Naive thymus-derived CD4-positive, alpha-beta T cell (primary cell): Measurements from ENCODE around the gene PCNX2. TPM values are rescaled to one million over a fixed set of nuclear protein-coding genes. Genes with fewer than 3 reads are reported as not detected.
A peak's percentile ranks its signal among the peaks of the same experiment; 100 is the strongest.

Source experiments
- ATAC-seq: fragments of 150-1000 bp; cut with Tn5 transposase; 2 replicates; pipeline ENCODE4 v1.10.0; 2021; ENCODE audit warnings: mild to moderate bottlenecking, moderate library complexity
- CTCF ChIA-PET: fragments of 350-600 bp; sonication (Branson Sonifier 250); formaldehyde crosslinking; loops from one replicate; lab custom pipeline; 2021; ENCODE audit warnings: antibody characterized with exemption; lab: Charles Lee
- POLR2A ChIA-PET: fragments of 350-600 bp; sonication (Branson Sonifier 250); formaldehyde crosslinking; loops from one replicate; lab custom pipeline; 2021; ENCODE audit warnings: antibody characterized with exemption, inconsistent platforms; lab: Charles Lee
- DNase-seq, 9 donors: peaks; one replicate each; pipeline versions ENCODE4 v3.0.0 to v3.0.0-alpha.2; 2020 to 2022; ENCODE audit warnings: mixed read lengths in 1 of 9
- H3K27ac ChIP-seq: one replicate; pipeline ENCODE4 v1.7.0; 2013; ENCODE audit warnings: mild to moderate bottlenecking, low read depth, low read length, moderate library complexity
- H3K27me3 ChIP-seq, 2 donors: one replicate each; pipeline ENCODE4 v1.7.0; 2013; ENCODE audit warnings: low read length in 2 of 2, mild to moderate bottlenecking in 2 of 2, moderate library complexity in 2 of 2; ENCODE audit not compliant: control insufficient read depth in 2 of 2, insufficient read depth in 2 of 2
- H3K36me3 ChIP-seq, 3 experiments: 1 replicate in 2 of 3; 2 replicates in 1 of 3; pipeline ENCODE4 v1.7.0; 2013; ENCODE audit warnings: low read length in 3 of 3, mild to moderate bottlenecking in 3 of 3, moderate library complexity in 1 of 3; ENCODE audit not compliant: insufficient read depth in 3 of 3, control insufficient read depth in 2 of 3
- H3K4me1 ChIP-seq, 2 donors: one replicate each; pipeline ENCODE4 v1.7.0; 2013; ENCODE audit warnings: low read length in 2 of 2, mild to moderate bottlenecking in 2 of 2, moderate library complexity in 1 of 2; ENCODE audit not compliant: control insufficient read depth in 2 of 2, insufficient read depth in 2 of 2
- H3K4me3 ChIP-seq: 2 replicates; pipeline ENCODE4 v1.7.0; 2013; ENCODE audit warnings: mild to moderate bottlenecking, low read length
- H3K9me3 ChIP-seq, 3 experiments: 1 replicate in 2 of 3; 2 replicates in 1 of 3; pipeline ENCODE4 v1.7.0; 2013; ENCODE audit warnings: low read length in 3 of 3; ENCODE audit not compliant: control insufficient read depth in 2 of 3
- H3K27ac Mint-ChIP-seq, 9 donors: one replicate each; pipeline ENCODE4 v1.8.0; 2020 to 2022; ENCODE audit warnings: mixed read lengths in 9 of 9, mild to moderate bottlenecking in 8 of 9, moderate library complexity in 5 of 9, inconsistent platforms in 2 of 9
- H3K27me3 Mint-ChIP-seq, 5 donors: one replicate each; pipeline ENCODE4 v1.8.0; 2021 to 2022; ENCODE audit warnings: mixed read lengths in 5 of 5, mild to moderate bottlenecking in 1 of 5
- H3K36me3 Mint-ChIP-seq, 5 donors: one replicate each; pipeline ENCODE4 v1.8.0; 2020 to 2022; ENCODE audit warnings: mixed read lengths in 5 of 5, mild to moderate bottlenecking in 3 of 5, inconsistent platforms in 1 of 5
- H3K4me1 Mint-ChIP-seq, 7 donors: one replicate each; pipeline ENCODE4 v1.8.0; 2020 to 2022; ENCODE audit warnings: mixed read lengths in 7 of 7, mild to moderate bottlenecking in 3 of 7, inconsistent platforms in 1 of 7
- H3K4me3 Mint-ChIP-seq, 10 donors: one replicate each; pipeline ENCODE4 v1.8.0; 2020 to 2022; ENCODE audit warnings: mild to moderate bottlenecking in 10 of 10, mixed read lengths in 10 of 10, moderate library complexity in 6 of 10, inconsistent platforms in 2 of 10
- H3K9me3 Mint-ChIP-seq, 11 donors: one replicate each; pipeline ENCODE4 v1.8.0; 2020 to 2022; ENCODE audit warnings: mixed read lengths in 11 of 11, mild to moderate bottlenecking in 4 of 11, inconsistent platforms in 1 of 11, moderate library complexity in 1 of 11
- intact Hi-C, 2 donors: fragments of 100-400 bp; cut with micrococcal nuclease; formaldehyde crosslinking; loops; one replicate each; pipeline ENCODE4 v1.15.1; 2023
- polyA plus RNA-seq, 2 donors: library from polyadenylated mRNA; unstranded; fragments of 300-500 nt; fragmentation: Illumina TruSeq; gene quantifications; one replicate each; pipeline ENCODE4 v1.2.3, GENCODE V29; 2021
- total RNA-seq, 6 experiments: library from RNA in 5 of 6; stranded (reverse) in 5 of 6; gene quantifications; 1 replicate in 5 of 6; 2 replicates in 1 of 6; pipeline ENCODE4 v1.2.3 and lab custom pipeline; 2021 to 2026

Gene PCNX2
- total and polyA plus RNA-seq, 7 experiments from 2014 or later: 4.1 to 61.8 (median 45.1) TPM

DNA sequence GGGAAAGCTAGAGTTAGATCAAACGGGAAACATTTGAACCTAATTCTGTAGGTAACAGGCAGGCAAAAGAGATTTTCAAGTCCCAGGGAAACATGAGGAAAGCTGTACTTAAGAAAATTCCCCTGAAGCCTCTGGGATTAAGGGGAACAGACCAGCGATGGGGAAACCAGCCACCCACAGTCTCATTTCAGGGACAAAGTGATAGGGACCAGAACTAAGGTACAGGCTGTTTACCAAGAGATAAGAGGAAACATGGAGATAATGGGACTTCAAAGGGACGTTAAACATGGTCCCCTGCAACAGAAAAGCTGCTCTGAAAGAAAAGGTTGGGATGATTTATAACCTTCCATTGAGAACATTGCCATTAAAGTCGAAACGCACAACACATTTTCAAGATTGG is 260.7 kb downstream of the PCNX2 start:
- ChIA-PET POLR2A (interaction anchor here (0.6 kb wide), 1 partner anchor 103 kb away, joined by 3 read pairs; no protein-coding TSS in a partner anchor), CTCF (no interaction called here)
- intact Hi-C loops: no loop called here
- no peak for DNase-seq
- Histone ChIP-seq H3K27me3 (no peaks in the 10 kb centered on the region), H3K4me3 (no peak overlapping the region), H3K36me3 (no peaks in the 10 kb centered on the region), H3K9me3 (peaks cover 0 to 4% (median 0%) of the 10 kb centered on the region in 3 experiments), H3K27ac (no peak overlapping the region), H3K4me1 (no peaks in the 10 kb centered on the region)
- Mint-ChIP-seq H3K36me3 (peaks cover 5 to 34% (median 13%) of the 10 kb centered on the region in 5 donors), H3K27ac (no peak overlapping the region), H3K4me3 (no peak overlapping the region), H3K27me3 (no peaks in the 10 kb centered on the region), H3K4me1 (no peaks in the 10 kb centered on the region), H3K9me3 (peaks cover 0 to 4% (median 0%) of the 10 kb centered on the region in 11 donors)
- no peak for ATAC-seq

DNA sequence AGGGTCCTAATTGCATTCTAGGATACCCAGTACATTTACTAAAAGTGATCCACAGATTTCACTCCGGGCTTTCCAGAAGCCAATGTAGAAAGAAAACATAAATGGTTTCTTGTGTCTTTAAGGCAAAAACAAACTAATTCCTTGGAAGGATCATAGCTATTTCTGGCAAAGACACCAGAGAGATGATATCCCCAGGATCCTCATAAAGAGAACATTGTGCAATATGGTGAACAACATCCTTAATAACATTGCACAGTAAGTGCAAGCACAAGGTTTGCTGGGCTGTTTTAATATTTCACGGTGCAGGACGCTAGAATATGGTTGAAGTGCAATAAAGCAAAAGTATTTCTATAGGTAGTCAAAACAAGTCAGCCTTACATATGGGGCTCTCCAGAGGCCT is 262.2 kb downstream of the PCNX2 start:
- Mint-ChIP-seq H3K4me1 (no peaks in the 10 kb centered on the region), H3K36me3 (peaks cover 5 to 30% (median 13%) of the 10 kb centered on the region in 5 donors), H3K9me3 (peaks cover 0 to 4% (median 0%) of the 10 kb centered on the region in 11 donors), H3K27ac (no peak overlapping the region), H3K4me3 (no peak overlapping the region), H3K27me3 (no peaks in the 10 kb centered on the region)
- no peaks in the 10 kb centered on the region for H3K27me3 ChIP-seq
- no peaks in the 10 kb centered on the region for H3K36me3 ChIP-seq
- ChIA-PET CTCF (no interaction called here), POLR2A (no interaction called here)
- intact Hi-C loops: no loop called here
- DNase-seq (no peak), ATAC-seq (no peak)
- H3K4me3 ChIP-seq: no peak overlapping the region
- H3K27ac ChIP-seq: no peak overlapping the region
- no peaks in the 10 kb centered on the region for H3K4me1 ChIP-seq
- peaks cover 0 to 4% (median 0%) of the 10 kb centered on the region in 3 experiments for H3K9me3 ChIP-seq

GRCh38 chr1:233032916-233033315 is 262.6 kb downstream of the PCNX2 start:
- H3K36me3 ChIP-seq: no peaks in the 10 kb centered on the region
- no peak overlapping the region for H3K27ac ChIP-seq
- ChIA-PET POLR2A (no interaction called here), CTCF (no interaction called here)
- no peaks in the 10 kb centered on the region for H3K27me3 ChIP-seq
- DNase-seq (no peak), ATAC-seq (no peak)
- Mint-ChIP-seq H3K36me3 (peaks cover 5 to 30% (median 13%) of the 10 kb centered on the region in 5 donors), H3K27ac (no peak overlapping the region), H3K27me3 (no peaks in the 10 kb centered on the region), H3K4me1 (no peaks in the 10 kb centered on the region), H3K4me3 (no peak overlapping the region), H3K9me3 (peaks cover 0 to 4% (median 0%) of the 10 kb centered on the region in 11 donors)
- peaks cover 0 to 4% (median 0%) of the 10 kb centered on the region in 3 experiments for H3K9me3 ChIP-seq
- no peaks in the 10 kb centered on the region for H3K4me1 ChIP-seq
- no peak overlapping the region for H3K4me3 ChIP-seq
- intact Hi-C loops: no loop called here

GRCh38 chr1:233031521-233031920 is 264.0 kb downstream of the PCNX2 start:
- H3K27me3 Mint-ChIP-seq: no peaks in the 10 kb centered on the region
- H3K36me3 ChIP-seq: no peaks in the 10 kb centered on the region
- H3K4me1 ChIP-seq: no peaks in the 10 kb centered on the region
- no peak overlapping the region for H3K4me3 ChIP-seq
- H3K36me3 Mint-ChIP-seq: peaks cover 5 to 30% (median 13%) of the 10 kb centered on the region in 5 donors
- H3K27ac Mint-ChIP-seq: no peak overlapping the region
- H3K27ac ChIP-seq: no peak overlapping the region
- ChIA-PET CTCF (no interaction called here), POLR2A (no interaction called here)
- no peaks in the 10 kb centered on the region for H3K4me1 Mint-ChIP-seq
- ATAC-seq (no peak), DNase-seq (no peak)
- peaks cover 0 to 4% (median 0%) of the 10 kb centered on the region in 3 experiments for H3K9me3 ChIP-seq
- H3K27me3 ChIP-seq: no peaks in the 10 kb centered on the region
- peaks cover 0 to 4% (median 0%) of the 10 kb centered on the region in 11 donors for H3K9me3 Mint-ChIP-seq
- intact Hi-C loops: no loop called here
- H3K4me3 Mint-ChIP-seq: no peak overlapping the region

DNA sequence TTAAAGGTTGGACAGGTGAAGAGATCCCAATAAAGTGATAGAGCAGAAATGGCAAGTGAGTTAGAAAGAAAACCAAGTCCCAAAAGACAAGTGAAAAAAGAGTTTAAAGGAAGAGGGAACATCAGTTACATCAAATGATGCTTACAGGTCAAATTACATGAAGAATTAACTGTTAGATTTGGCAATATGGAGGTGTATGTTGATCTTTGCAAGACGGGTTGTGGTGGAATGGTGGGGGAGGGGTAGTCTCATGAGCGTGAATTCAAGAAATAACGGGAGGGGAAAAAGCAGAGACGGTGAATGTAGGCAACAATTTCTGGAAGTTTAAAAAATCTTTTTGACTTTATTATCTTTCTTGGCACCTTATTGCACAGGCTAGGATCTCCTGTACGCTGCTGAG is 268.5 kb downstream of the PCNX2 start:
- H3K36me3 Mint-ChIP-seq: peaks cover 0 to 17% (median 15%) of the 10 kb centered on the region in 5 donors
- H3K4me1 Mint-ChIP-seq: peaks cover 0 to 4% (median 0%) of the 10 kb centered on the region in 7 donors
- no peak overlapping the region for H3K4me3 Mint-ChIP-seq
- H3K27ac Mint-ChIP-seq: no peak overlapping the region
- intact Hi-C loops: loop anchor here in 1 of 2 donors (10.0 kb wide), 1 partner anchor 102 kb away; no protein-coding TSS in a partner anchor
- DNase-seq (no peak), ATAC-seq (no peak)
- ChIA-PET POLR2A (no interaction called here), CTCF (no interaction called here)
- Histone ChIP-seq H3K36me3 (peaks cover 0 to 5% (median 0%) of the 10 kb centered on the region in 3 experiments), H3K27ac (no peak overlapping the region), H3K9me3 (no peaks in the 10 kb centered on the region), H3K27me3 (no peaks in the 10 kb centered on the region), H3K4me1 (no peaks in the 10 kb centered on the region), H3K4me3 (no peak overlapping the region)
- no peaks in the 10 kb centered on the region for H3K9me3 Mint-ChIP-seq
- H3K27me3 Mint-ChIP-seq: no peaks in the 10 kb centered on the region

- Mint-ChIP-seq H3K4me3 (no peak overlapping the region), H3K9me3 (no peaks in the 10 kb centered on the region), H3K36me3 (peaks cover 0 to 20% (median 14%) of the 10 kb centered on the region in 5 donors), H3K27ac (no peak overlapping the region), H3K4me1 (peaks cover 0 to 5% (median 0%) of the 10 kb centered on the region in 7 donors), H3K27me3 (no peaks in the 10 kb centered on the region)
- ATAC-seq (no peak), DNase-seq (no peak)
- CTCF ChIA-PET: interaction anchor here (0.7 to 1.0 kb wide), 2 partner anchors 388 to 1269 kb away, joined by 3 to 4 read pairs; no protein-coding TSS in a partner anchor
- POLR2A ChIA-PET: interaction anchor here (0.8 kb wide), 1 partner anchor 12 kb away, joined by 3 read pairs; no protein-coding TSS in a partner anchor
- Histone ChIP-seq H3K27me3 (no peaks in the 10 kb centered on the region), H3K4me1 (no peaks in the 10 kb centered on the region), H3K27ac (no peak overlapping the region), H3K36me3 (peaks cover 0 to 5% (median 0%) of the 10 kb centered on the region in 3 experiments), H3K4me3 (no peak overlapping the region), H3K9me3 (no peaks in the 10 kb centered on the region)
- intact Hi-C loops: loop anchor here (1.0 to 10.0 kb wide), 3 partner anchors 101 to 391 kb away; no protein-coding TSS in a partner anchor
Measured at GRCh38 chr1:233025567-233025966, 270.0 kb downstream of the PCNX2 start.

- Histone ChIP-seq H3K4me1 (no peaks in the 10 kb centered on the region), H3K36me3 (peaks cover 0 to 5% (median 0%) of the 10 kb centered on the region in 3 experiments), H3K27me3 (no peaks in the 10 kb centered on the region), H3K9me3 (no peaks in the 10 kb centered on the region), H3K4me3 (no peak overlapping the region), H3K27ac (no peak overlapping the region)
- no peak overlapping the region for H3K27ac Mint-ChIP-seq
- CTCF ChIA-PET: interaction anchor here (0.7 to 1.0 kb wide), 2 partner anchors 388 to 1268 kb away, joined by 3 to 4 read pairs; no protein-coding TSS in a partner anchor
- intact Hi-C loops: loop anchor here (1.0 to 10.0 kb wide), 3 partner anchors 100 to 390 kb away; no protein-coding TSS in a partner anchor
- H3K4me3 Mint-ChIP-seq: no peak overlapping the region
- ATAC-seq: peak; percentile 24
- no peaks in the 10 kb centered on the region for H3K9me3 Mint-ChIP-seq
- POLR2A ChIA-PET: no interaction called here
- H3K4me1 Mint-ChIP-seq: peaks cover 0 to 6% (median 0%) of the 10 kb centered on the region in 7 donors
- H3K27me3 Mint-ChIP-seq: no peaks in the 10 kb centered on the region
- peaks cover 0 to 24% (median 15%) of the 10 kb centered on the region in 5 donors for H3K36me3 Mint-ChIP-seq
- DNase-seq: peak in 4 of 9 donors; percentile 8 to 36 (median 17)
Measured at GRCh38 chr1:233025157-233025556, 270.4 kb downstream of the PCNX2 start.
